ENCODE results near the gene WFDC1. TPM values are rescaled to one million over a fixed set of nuclear protein-coding genes. Genes with fewer than 3 reads are reported as not detected.

The WFDC1 gene
- polyA plus RNA-seq, 1 experiment: 85.8 TPM

- no peak for TF ChIP-seq CTCF (IDR thresholded peaks at IDR 0.05; ENCODE audit: insufficient read depth, low read depth, low read length)
- CTCF ChIA-PET: interaction anchor here (0.9 to 2.6 kb wide), 4 partner anchors 9 to 219 kb away, joined by 6 to 13 read pairs (median 8); no protein-coding TSS in a partner anchor
Measured at GRCh38 chr16:84267380-84267779, 27.3 kb upstream of the WFDC1 start.

GRCh38 chr16:84268291-84269040, 26.2 kb upstream of the WFDC1 start:
- Histone ChIP-seq H3K36me3 (ENCODE audit: control insufficient read depth, insufficient read depth, low read length) (no peaks in the 10 kb centered on the region), H3K27me3 (ENCODE audit: control insufficient read depth, insufficient read depth, low read length) (peaks cover 5% of the 10 kb centered on the region), H3K4me3 (ENCODE audit: low read depth, low read length) (no peak overlapping the region)
- DNase-seq (ENCODE audit: low read depth): no peak
- ChIA-PET CTCF (interaction anchor here (1.0 to 2.6 kb wide), 3 partner anchors 9 to 457 kb away, joined by 3 to 13 read pairs (median 5); no protein-coding TSS in a partner anchor), POLR2A (no interaction called here)
- no peak for TF ChIP-seq CTCF (IDR thresholded peaks at IDR 0.05; ENCODE audit: insufficient read depth, low read depth, low read length)

More at GRCh38 chr16:84267380-84267779, 27.3 kb upstream of the WFDC1 start:
- Histone ChIP-seq H3K27me3 (ENCODE audit: control insufficient read depth, insufficient read depth, low read length) (peaks cover 3% of the 10 kb centered on the region), H3K36me3 (ENCODE audit: control insufficient read depth, insufficient read depth, low read length) (no peaks in the 10 kb centered on the region), H3K4me3 (ENCODE audit: low read depth, low read length) (no peak overlapping the region)
- no peak for DNase-seq (ENCODE audit: low read depth)
- POLR2A ChIA-PET: no interaction called here

GRCh38 chr16:84270071-84270470, 24.6 kb upstream of the WFDC1 start:
- no peaks in the 10 kb centered on the region for H3K36me3 ChIP-seq (ENCODE audit: control insufficient read depth, insufficient read depth, low read length)
- no peak for TF ChIP-seq CTCF (IDR thresholded peaks at IDR 0.05; ENCODE audit: insufficient read depth, low read depth, low read length)
- ChIA-PET POLR2A (no interaction called here), CTCF (interaction anchor here (1.2 to 2.6 kb wide), 2 partner anchors 8 to 39 kb away, joined by 4 to 13 read pairs; no protein-coding TSS in a partner anchor)
- H3K27me3 ChIP-seq (ENCODE audit: control insufficient read depth, insufficient read depth, low read length): peaks cover 7% of the 10 kb centered on the region
- DNase-seq (ENCODE audit: low read depth): no peak
- H3K4me3 ChIP-seq (ENCODE audit: low read depth, low read length): no peak overlapping the region

DNA sequence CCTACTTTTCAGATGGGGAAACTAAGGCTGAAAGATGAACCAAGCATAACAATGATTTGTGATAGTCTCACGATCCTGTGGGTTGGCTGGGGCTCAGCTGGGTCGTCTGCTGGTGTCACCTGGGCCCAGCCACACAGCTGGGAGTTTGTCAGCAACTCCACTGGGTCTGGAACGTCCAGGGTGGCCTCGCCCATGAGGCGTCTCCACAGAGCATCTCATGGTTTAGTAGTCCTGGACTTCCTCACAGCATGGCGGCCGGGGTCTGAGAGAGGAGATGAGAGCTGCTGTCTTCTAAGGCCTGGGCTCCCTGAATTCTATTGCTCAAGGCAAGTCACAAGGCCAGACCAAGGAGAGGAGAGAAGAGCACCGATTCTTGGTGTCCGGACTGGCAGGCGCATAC, 24.1 kb upstream of the WFDC1 start:
- peaks cover 7% of the 10 kb centered on the region for H3K27me3 ChIP-seq (ENCODE audit: control insufficient read depth, insufficient read depth, low read length)
- H3K36me3 ChIP-seq (ENCODE audit: control insufficient read depth, insufficient read depth, low read length): no peaks in the 10 kb centered on the region
- H3K4me3 ChIP-seq (ENCODE audit: low read depth, low read length): no peak overlapping the region
- ChIA-PET POLR2A (no interaction called here), CTCF (interaction anchor here (0.6 to 1.8 kb wide), 5 partner anchors 11 to 194 kb away, joined by 3 to 5 read pairs (median 3); partner anchors contain the start of gene TAF1C)
- no peak for DNase-seq (ENCODE audit: low read depth)
- TF ChIP-seq CTCF (IDR thresholded peaks at IDR 0.05; ENCODE audit: insufficient read depth, low read depth, low read length): no peak

DNA sequence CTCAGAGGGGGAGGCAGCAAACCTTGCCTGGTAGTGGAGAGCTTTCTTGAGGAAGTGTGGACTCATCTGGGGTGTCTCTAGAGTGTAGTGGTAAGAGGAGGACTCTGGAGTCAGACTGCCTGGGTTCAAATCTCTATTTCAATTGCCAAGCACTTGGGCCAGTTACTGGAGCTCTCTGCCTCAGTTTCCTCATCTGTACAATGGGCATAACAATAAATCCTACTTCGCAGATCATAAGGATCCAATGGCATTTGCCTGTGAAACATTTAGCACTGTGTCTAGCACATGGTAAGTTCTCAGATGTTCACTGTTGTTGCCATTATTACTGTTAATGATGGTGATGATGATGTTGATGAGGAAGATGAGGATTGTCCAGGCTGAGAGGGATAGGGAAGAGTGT, 23.6 kb upstream of the WFDC1 start:
- no peaks in the 10 kb centered on the region for H3K36me3 ChIP-seq (ENCODE audit: control insufficient read depth, insufficient read depth, low read length)
- ChIA-PET POLR2A (no interaction called here), CTCF (interaction anchor here (0.6 to 2.8 kb wide), 5 partner anchors 11 to 193 kb away, joined by 3 to 14 read pairs (median 3); partner anchors contain the start of gene TAF1C)
- H3K4me3 ChIP-seq (ENCODE audit: low read depth, low read length): no peak overlapping the region
- H3K27me3 ChIP-seq (ENCODE audit: control insufficient read depth, insufficient read depth, low read length): peaks cover 7% of the 10 kb centered on the region
- no peak for DNase-seq (ENCODE audit: low read depth)
- TF ChIP-seq CTCF (IDR thresholded peaks at IDR 0.05; ENCODE audit: insufficient read depth, low read depth, low read length): no peak
